ENCODE measurements around the gene UBE2V1.

- TF ChIP-seq CTCF (IDR thresholded peaks at IDR 0.05): no peak
- TF ChIP-seq EP300 (IDR thresholded peaks at IDR 0.05): no peak
- no peak for TF ChIP-seq POLR2AphosphoS5 (IDR thresholded peaks at IDR 0.05)
These were observed 39.6 kb upstream of the UBE2V1 start for GRCh38 chr20:50152394-50153152.
